22Rv1 (cell line): Measurements from ENCODE around the gene RIF1.

Experiments
- H3K27ac ChIP-seq: fragments of 450-650 bp; 2 replicates; pipeline ENCODE4 v1.5.1; 2017
- CTCF ChIP-seq: fragments of 450-650 bp; IDR thresholded peaks from 2 replicates; pipeline ENCODE4 v1.5.1; 2017; ENCODE audit warnings: mild to moderate bottlenecking
- ZFX ChIP-seq: fragments of 450-650 bp; IDR thresholded peaks from 2 replicates; pipeline ENCODE4 v1.6.1; 2017; ENCODE audit warnings: antibody characterized with exemption, borderline replicate concordance

Gene RIF1

GRCh38 chr2:151483546-151483945 lies 73.8 kb downstream of the RIF1 start:
- H3K27ac ChIP-seq, result no peak overlapping the region
- TF ChIP-seq ZFX (no peak), CTCF (no peak)

GRCh38 chr2:151484100-151484499 lies 74.4 kb downstream of the RIF1 start:
- no peak for TF ChIP-seq CTCF
- no peak for TF ChIP-seq ZFX
- no peak overlapping the region for H3K27ac ChIP-seq

GRCh38 chr2:151486053-151486452 lies 76.4 kb downstream of the RIF1 start:
- no peak for TF ChIP-seq ZFX
- TF ChIP-seq CTCF, result no peak
- H3K27ac ChIP-seq, result no peak overlapping the region

- H3K27ac ChIP-seq, result no peak overlapping the region
- no peak for TF ChIP-seq ZFX
- TF ChIP-seq CTCF, result no peak
These were observed 80.6 kb downstream of the RIF1 start for GRCh38 chr2:151490276-151490675.

GRCh38 chr2:151491496-151491895 lies 81.8 kb downstream of the RIF1 start:
- no peak overlapping the region for H3K27ac ChIP-seq
- no peak for TF ChIP-seq CTCF
- no peak for TF ChIP-seq ZFX

GRCh38 chr2:151498178-151498577 lies 88.5 kb downstream of the RIF1 start:
- no peak overlapping the region for H3K27ac ChIP-seq
- TF ChIP-seq ZFX, result no peak
- no peak for TF ChIP-seq CTCF

GRCh38 chr2:151506170-151506569 lies 96.5 kb downstream of the RIF1 start:
- no peak overlapping the region for H3K27ac ChIP-seq
- TF ChIP-seq CTCF (no peak), ZFX (no peak)
